Spleen (tissue), 7 donors: ENCODE data around the gene ANKRD11.

Experiments used
- POLR2A ChIP-seq, 3 donors: fragments of 450-650 bp; IDR thresholded peaks; one replicate each; pipeline ENCODE4 v1.5.1; 2017; ENCODE audit warnings: antibody characterized with exemption in 3 of 3, mild to moderate bottlenecking in 1 of 3
- POLR2AphosphoS5 ChIP-seq, 3 donors: sonication (generic); formaldehyde crosslinking; IDR thresholded peaks; one replicate each; pipeline ENCODE4 v1.5.1; 2017; ENCODE audit warnings: antibody characterized with exemption in 3 of 3
- TF ChIP-seq, protein P1 (sequence below), 11 experiments: fragments of 200-600 bp in 7 of 11; fragments of 450-650 bp in 4 of 11; sonication (generic) in 4 of 11; IDR thresholded peaks in 8 of 11; conservative IDR thresholded peaks in 3 of 11; 1 replicate in 7 of 11; 2 replicates in 4 of 11; pipeline versions ENCODE4 v1.4.0 to v1.8.0; 2016 to 2021; ENCODE audit warnings: antibody characterized with exemption in 11 of 11, inconsistent platforms in 4 of 11, mild to moderate bottlenecking in 1 of 11
- donor health status: DM: no; HTN: no; CAD: no; lungs with moderate emphysema.
- donor health status: DM: no; HTN: no; CAD: no.
- donor health status: DM: no; HTN: no; CAD: no.

DNA sequence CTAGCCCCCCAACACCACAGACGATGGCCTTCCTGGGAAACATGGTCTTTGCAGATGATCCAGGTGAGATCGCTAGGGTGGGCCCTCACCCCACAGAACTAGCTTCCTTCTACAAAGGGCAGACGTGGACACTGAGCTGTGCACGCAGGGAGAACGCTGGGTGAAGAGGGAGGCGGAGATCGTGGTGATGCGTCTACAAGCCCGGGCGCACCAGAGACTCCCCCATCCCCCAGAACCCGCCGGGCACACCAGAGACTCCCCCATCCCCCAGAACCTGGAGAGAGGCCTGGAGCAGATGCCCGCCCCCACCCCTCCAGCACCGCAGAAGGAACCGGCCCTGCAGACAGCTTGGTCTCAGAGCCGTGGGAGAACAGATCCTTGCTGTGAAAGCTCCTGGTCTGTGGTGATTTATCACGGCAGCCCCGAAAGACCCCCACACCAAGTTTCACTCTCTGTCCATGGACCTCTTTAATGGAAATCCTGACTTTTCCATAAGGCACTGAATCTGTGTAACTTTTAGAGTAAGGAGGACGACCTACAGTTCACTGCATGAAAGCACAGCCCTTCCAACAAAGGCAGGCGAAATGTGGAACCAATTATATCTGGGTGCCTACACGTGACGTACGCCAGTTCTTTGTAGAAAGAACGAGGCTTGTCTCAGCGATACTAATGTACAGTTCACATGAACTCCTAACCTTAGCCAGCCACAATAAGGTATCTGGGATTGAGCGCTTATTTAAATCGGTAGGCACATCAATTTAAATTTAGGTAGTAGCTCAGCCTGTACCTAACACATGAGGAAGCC, 88.5 kb downstream of the ANKRD11 start:
- no peak for TF ChIP-seq POLR2A (IDR thresholded peaks at IDR 0.05)
- TF ChIP-seq, protein P1, sequence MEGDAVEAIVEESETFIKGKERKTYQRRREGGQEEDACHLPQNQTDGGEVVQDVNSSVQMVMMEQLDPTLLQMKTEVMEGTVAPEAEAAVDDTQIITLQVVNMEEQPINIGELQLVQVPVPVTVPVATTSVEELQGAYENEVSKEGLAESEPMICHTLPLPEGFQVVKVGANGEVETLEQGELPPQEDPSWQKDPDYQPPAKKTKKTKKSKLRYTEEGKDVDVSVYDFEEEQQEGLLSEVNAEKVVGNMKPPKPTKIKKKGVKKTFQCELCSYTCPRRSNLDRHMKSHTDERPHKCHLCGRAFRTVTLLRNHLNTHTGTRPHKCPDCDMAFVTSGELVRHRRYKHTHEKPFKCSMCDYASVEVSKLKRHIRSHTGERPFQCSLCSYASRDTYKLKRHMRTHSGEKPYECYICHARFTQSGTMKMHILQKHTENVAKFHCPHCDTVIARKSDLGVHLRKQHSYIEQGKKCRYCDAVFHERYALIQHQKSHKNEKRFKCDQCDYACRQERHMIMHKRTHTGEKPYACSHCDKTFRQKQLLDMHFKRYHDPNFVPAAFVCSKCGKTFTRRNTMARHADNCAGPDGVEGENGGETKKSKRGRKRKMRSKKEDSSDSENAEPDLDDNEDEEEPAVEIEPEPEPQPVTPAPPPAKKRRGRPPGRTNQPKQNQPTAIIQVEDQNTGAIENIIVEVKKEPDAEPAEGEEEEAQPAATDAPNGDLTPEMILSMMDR (IDR thresholded peaks at IDR 0.05 in 8 of 11, conservative IDR thresholded peaks at IDR 0.05 in 3 of 11), result no peak
- TF ChIP-seq POLR2AphosphoS5 (IDR thresholded peaks at IDR 0.05), result no peak
